Measurements from ENCODE around the gene C2orf74. TPM values are rescaled to one million over a fixed set of nuclear protein-coding genes. Genes with fewer than 3 reads are reported as not detected.
"Not testable (repeated sequence)": the region's sequence is repeated elsewhere in the genome, so short reads cannot be mapped to it uniquely, and the experiment has no call there.

The C2orf74 gene
- polyA plus RNA-seq, 3 donors = 3.0 to 18.2 (median 12.0) TPM

DNA sequence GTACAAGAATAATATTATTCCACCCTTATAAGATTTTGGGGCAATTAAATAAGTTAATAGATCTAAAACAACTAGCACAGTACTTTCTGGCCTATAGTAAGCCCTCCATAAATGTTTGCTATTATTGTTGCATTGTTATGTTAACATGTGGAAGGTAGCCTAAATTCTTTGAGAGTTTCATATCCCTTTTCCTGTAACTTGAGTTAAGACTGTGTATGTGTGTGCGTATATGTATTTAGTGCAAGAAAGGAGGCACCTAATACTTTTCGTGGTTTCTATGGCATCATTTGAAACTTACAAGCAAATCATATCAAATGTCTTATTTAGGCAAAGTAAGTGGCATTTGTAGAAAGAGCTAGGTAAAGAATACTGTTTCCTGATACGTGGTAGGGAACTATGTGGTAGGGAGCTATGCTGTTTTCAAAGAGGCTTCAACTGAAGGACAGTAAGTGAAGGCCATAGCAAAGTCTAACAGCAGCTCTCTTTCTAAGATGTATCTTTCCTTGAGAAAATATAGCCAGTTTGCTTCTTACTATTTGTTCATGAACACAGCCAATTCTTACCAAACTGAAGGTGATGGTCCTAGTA lies 36.8 kb upstream of the C2orf74 start:
- TF ChIP-seq, protein P1, sequence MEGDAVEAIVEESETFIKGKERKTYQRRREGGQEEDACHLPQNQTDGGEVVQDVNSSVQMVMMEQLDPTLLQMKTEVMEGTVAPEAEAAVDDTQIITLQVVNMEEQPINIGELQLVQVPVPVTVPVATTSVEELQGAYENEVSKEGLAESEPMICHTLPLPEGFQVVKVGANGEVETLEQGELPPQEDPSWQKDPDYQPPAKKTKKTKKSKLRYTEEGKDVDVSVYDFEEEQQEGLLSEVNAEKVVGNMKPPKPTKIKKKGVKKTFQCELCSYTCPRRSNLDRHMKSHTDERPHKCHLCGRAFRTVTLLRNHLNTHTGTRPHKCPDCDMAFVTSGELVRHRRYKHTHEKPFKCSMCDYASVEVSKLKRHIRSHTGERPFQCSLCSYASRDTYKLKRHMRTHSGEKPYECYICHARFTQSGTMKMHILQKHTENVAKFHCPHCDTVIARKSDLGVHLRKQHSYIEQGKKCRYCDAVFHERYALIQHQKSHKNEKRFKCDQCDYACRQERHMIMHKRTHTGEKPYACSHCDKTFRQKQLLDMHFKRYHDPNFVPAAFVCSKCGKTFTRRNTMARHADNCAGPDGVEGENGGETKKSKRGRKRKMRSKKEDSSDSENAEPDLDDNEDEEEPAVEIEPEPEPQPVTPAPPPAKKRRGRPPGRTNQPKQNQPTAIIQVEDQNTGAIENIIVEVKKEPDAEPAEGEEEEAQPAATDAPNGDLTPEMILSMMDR (IDR thresholded peaks at IDR 0.05) = no peak
- 100% methylated on average over 1 of the region's 3 CpGs for WGBS (ENCODE audit: insufficient coverage)
- intact Hi-C loops (cut with micrococcal nuclease) = no loop called here
- H3K9me3 Mint-ChIP-seq = peaks cover 6 to 23% (median 14%) of the 10 kb centered on the region in 7 donors
- no peaks in the 10 kb centered on the region for H3K4me1 Mint-ChIP-seq
- no peak overlapping the region for H3K4me2 ChIP-seq (replicated peaks; ENCODE audit: extremely low read depth, low read length, poor library complexity, severe bottlenecking)
- H3K79me2 ChIP-seq (ENCODE audit: insufficient read depth, low read length) = no peaks in the 10 kb centered on the region
- H3K27ac ChIP-seq (ENCODE audit: low read depth in 1 of 2, low read length in 2 of 2) = no peak overlapping the region
- no peaks in the 10 kb centered on the region for H3K27me3 ChIP-seq (ENCODE audit: control insufficient read depth in 2 of 2, insufficient read depth in 2 of 2, low read length in 2 of 2)
- H3K4me3 ChIP-seq (replicated peaks in 1 of 3; ENCODE audit: low read depth in 2 of 3, low read length in 3 of 3) = no peak overlapping the region
- no peak overlapping the region for H3K4me3 Mint-ChIP-seq
- H4K20me1 ChIP-seq (ENCODE audit: insufficient read depth, low read length) = no peaks in the 10 kb centered on the region
- H3K9me3 ChIP-seq (replicated peaks in 1 of 2; ENCODE audit: control insufficient read depth in 1 of 2, insufficient read depth in 1 of 2, low read length in 2 of 2) = peaks cover 0 to 13% of the 10 kb centered on the region in 2 donors
- no peak overlapping the region for H2AFZ ChIP-seq (ENCODE audit: insufficient read depth, low read depth, low read length, poor library complexity, severe bottlenecking)
- no peaks in the 10 kb centered on the region for H3K27me3 Mint-ChIP-seq (ENCODE audit: low read depth in 3 of 3)
- H3K9ac ChIP-seq (ENCODE audit: insufficient read depth, low read length, poor library complexity, severe bottlenecking) = no peak overlapping the region
- DNase-seq = no peak
- H3K36me3 ChIP-seq (replicated peaks in 1 of 2; ENCODE audit: control insufficient read depth in 1 of 2, insufficient read depth in 2 of 2, low read length in 2 of 2) = peaks cover 3 to 9% of the 10 kb centered on the region in 2 donors
- H3K36me3 Mint-ChIP-seq = peaks cover 3 to 5% of the 10 kb centered on the region in 2 donors
- H3K27ac Mint-ChIP-seq = no peak overlapping the region
- H3K4me1 ChIP-seq (ENCODE audit: control insufficient read depth in 1 of 2, insufficient read depth in 2 of 2, low read length in 2 of 2) = no peaks in the 10 kb centered on the region

DNA sequence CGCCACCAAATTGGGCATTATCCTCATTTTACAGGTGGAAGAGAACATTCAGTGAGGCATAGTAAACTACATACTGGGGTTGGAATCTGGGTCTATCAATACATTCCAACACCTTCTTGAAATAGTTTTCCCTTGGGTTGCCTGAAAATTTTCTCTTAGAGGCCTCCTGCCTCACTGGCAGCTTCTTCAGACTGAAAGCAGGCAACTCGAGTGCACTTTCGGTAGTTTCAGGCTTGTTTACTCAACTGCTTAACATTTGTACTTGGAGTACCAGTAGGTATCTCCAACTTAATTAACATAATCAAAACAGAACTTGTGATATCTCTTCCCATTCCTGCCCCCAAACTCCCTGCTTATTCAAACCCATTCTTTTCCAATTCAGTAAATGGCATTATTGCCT lies 36.2 kb upstream of the C2orf74 start:
- H3K36me3 ChIP-seq (replicated peaks in 1 of 2; ENCODE audit: control insufficient read depth in 1 of 2, insufficient read depth in 2 of 2, low read length in 2 of 2) = peaks cover 3 to 5% of the 10 kb centered on the region in 2 donors
- no peaks in the 10 kb centered on the region for H3K4me1 ChIP-seq (ENCODE audit: control insufficient read depth in 1 of 2, insufficient read depth in 2 of 2, low read length in 2 of 2)
- TF ChIP-seq, protein P1 (IDR thresholded peaks at IDR 0.05) = no peak
- no peaks in the 10 kb centered on the region for H3K27me3 Mint-ChIP-seq (ENCODE audit: low read depth in 3 of 3)
- no peak for DNase-seq
- H3K36me3 Mint-ChIP-seq = no peaks in the 10 kb centered on the region
- H3K4me1 Mint-ChIP-seq = no peaks in the 10 kb centered on the region
- no peaks in the 10 kb centered on the region for H4K20me1 ChIP-seq (ENCODE audit: insufficient read depth, low read length)
- H3K4me3 Mint-ChIP-seq = no peak overlapping the region
- no peak overlapping the region for H3K4me3 ChIP-seq (replicated peaks in 1 of 3; ENCODE audit: low read depth in 2 of 3, low read length in 3 of 3)
- no CpG with 5 or more reads among the region's 3 CpGs for WGBS (ENCODE audit: insufficient coverage)
- H2AFZ ChIP-seq (ENCODE audit: insufficient read depth, low read depth, low read length, poor library complexity, severe bottlenecking) = no peak overlapping the region
- H3K9ac ChIP-seq (ENCODE audit: insufficient read depth, low read length, poor library complexity, severe bottlenecking) = no peak overlapping the region
- H3K9me3 Mint-ChIP-seq = peaks cover 6 to 23% (median 14%) of the 10 kb centered on the region in 7 donors
- no peak overlapping the region for H3K27ac Mint-ChIP-seq
- H3K9me3 ChIP-seq (replicated peaks in 1 of 2; ENCODE audit: control insufficient read depth in 1 of 2, insufficient read depth in 1 of 2, low read length in 2 of 2) = peaks cover 0 to 13% of the 10 kb centered on the region in 2 donors
- no peaks in the 10 kb centered on the region for H3K79me2 ChIP-seq (ENCODE audit: insufficient read depth, low read length)
- no peak overlapping the region for H3K4me2 ChIP-seq (replicated peaks; ENCODE audit: extremely low read depth, low read length, poor library complexity, severe bottlenecking)
- intact Hi-C loops (cut with micrococcal nuclease) = no loop called here
- no peak overlapping the region for H3K27ac ChIP-seq (ENCODE audit: low read depth in 1 of 2, low read length in 2 of 2)
- no peaks in the 10 kb centered on the region for H3K27me3 ChIP-seq (ENCODE audit: control insufficient read depth in 2 of 2, insufficient read depth in 2 of 2, low read length in 2 of 2)

DNA sequence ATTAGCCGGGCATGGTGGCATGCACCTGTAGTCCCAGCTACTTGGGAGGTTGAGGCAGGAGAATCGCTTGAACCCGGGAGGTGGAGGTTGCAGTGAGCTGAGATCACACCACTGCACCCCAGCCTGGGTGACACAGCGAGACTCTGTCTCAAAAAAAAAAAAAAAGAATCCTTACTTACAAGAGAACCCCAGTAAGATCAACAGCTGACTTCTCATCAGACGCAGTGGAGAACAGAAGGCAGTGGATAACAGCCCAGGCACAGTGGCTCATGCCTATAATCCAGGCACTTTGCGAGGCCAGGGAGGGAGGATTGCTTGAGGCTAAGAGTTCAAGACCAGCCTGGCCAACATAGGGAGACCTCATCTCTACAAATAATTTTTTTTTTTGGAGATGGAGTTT lies 33.9 kb upstream of the C2orf74 start:
- peaks cover 6 to 23% (median 15%) of the 10 kb centered on the region in 7 donors for H3K9me3 Mint-ChIP-seq
- H3K4me1 ChIP-seq (ENCODE audit: control insufficient read depth in 1 of 2, insufficient read depth in 2 of 2, low read length in 2 of 2); intact Hi-C loops (cut with micrococcal nuclease); H3K36me3 ChIP-seq (replicated peaks in 1 of 2; ENCODE audit: control insufficient read depth in 1 of 2, insufficient read depth in 2 of 2, low read length in 2 of 2); H3K4me1 Mint-ChIP-seq; H3K4me3 Mint-ChIP-seq; H3K4me3 ChIP-seq (replicated peaks in 1 of 3; ENCODE audit: low read depth in 2 of 3, low read length in 3 of 3); DNase-seq; H3K27ac ChIP-seq (ENCODE audit: low read depth in 1 of 2, low read length in 2 of 2); H4K20me1 ChIP-seq (ENCODE audit: insufficient read depth, low read length); H2AFZ ChIP-seq (ENCODE audit: insufficient read depth, low read depth, low read length, poor library complexity, severe bottlenecking); H3K9ac ChIP-seq (ENCODE audit: insufficient read depth, low read length, poor library complexity, severe bottlenecking); H3K36me3 Mint-ChIP-seq; H3K27me3 Mint-ChIP-seq (ENCODE audit: low read depth in 3 of 3); H3K4me2 ChIP-seq (replicated peaks; ENCODE audit: extremely low read depth, low read length, poor library complexity, severe bottlenecking); H3K27me3 ChIP-seq (ENCODE audit: control insufficient read depth in 2 of 2, insufficient read depth in 2 of 2, low read length in 2 of 2); H3K27ac Mint-ChIP-seq; H3K79me2 ChIP-seq (ENCODE audit: insufficient read depth, low read length): not testable (repeated sequence)
- WGBS (ENCODE audit: insufficient coverage) = no CpG with 5 or more reads among the region's 6 CpGs
- peaks cover 0 to 13% of the 10 kb centered on the region in 2 donors for H3K9me3 ChIP-seq (replicated peaks in 1 of 2; ENCODE audit: control insufficient read depth in 1 of 2, insufficient read depth in 1 of 2, low read length in 2 of 2)
